Upper lobe of left lung (tissue), 6 donors: Measurements from ENCODE around the gene ZNF423. TPM values are rescaled to one million over a fixed set of nuclear protein-coding genes. Genes with fewer than 3 reads are reported as not detected.

Experiments used
- ATAC-seq, 2 donors: fragments of 200-7000 bp; cut with Tn5 transposase; one replicate each; pipeline ENCODE4 v1.9.1; 2022; ENCODE audit warnings: mild to moderate bottlenecking in 2 of 2, moderate library complexity in 2 of 2; ENCODE audit not compliant: low FRiP score in 2 of 2
- DNase-seq, 2 donors: peaks; one replicate each; pipeline ENCODE4 v3.0.0-alpha.2; 2019 to 2020
- H3K27ac ChIP-seq, 4 donors: fragments of 200-600 bp; sonication (generic); one replicate each; pipeline ENCODE4 v1.5.1; 2016 to 2019
- H3K27me3 ChIP-seq, 4 donors: fragments of 200-600 bp; sonication (generic); one replicate each; pipeline ENCODE4 v1.5.1; 2017 to 2019
- H3K36me3 ChIP-seq, 4 donors: fragments of 200-600 bp; sonication (generic); one replicate each; pipeline ENCODE4 v1.5.1; 2016 to 2019
- H3K4me1 ChIP-seq, 4 donors: fragments of 200-600 bp; sonication (generic); one replicate each; pipeline ENCODE4 v1.5.1; 2018 to 2019
- H3K4me3 ChIP-seq, 4 donors: fragments of 200-600 bp; sonication (generic); one replicate each; pipeline ENCODE4 v1.5.1; 2017 to 2019; ENCODE audit warnings: mild to moderate bottlenecking in 2 of 4, moderate library complexity in 1 of 4
- H3K9me3 ChIP-seq, 4 donors: fragments of 200-600 bp; sonication (generic); one replicate each; pipeline ENCODE4 v1.5.1; 2018 to 2019
- EP300 ChIP-seq, 4 donors: sonication (generic); formaldehyde crosslinking; IDR thresholded peaks; one replicate each; pipeline ENCODE4 v1.5.1; 2017; ENCODE audit warnings: antibody characterized with exemption in 4 of 4, control low read depth in 2 of 4
- POLR2A ChIP-seq, 4 donors: fragments of 450-650 bp; IDR thresholded peaks; one replicate each; pipeline ENCODE4 v1.5.1; 2016 to 2017; ENCODE audit warnings: antibody characterized with exemption in 4 of 4, mild to moderate bottlenecking in 2 of 4
- POLR2AphosphoS5 ChIP-seq, 2 donors: sonication (generic); formaldehyde crosslinking; IDR thresholded peaks; one replicate each; pipeline ENCODE4 v1.5.1; 2017; ENCODE audit warnings: antibody characterized with exemption in 2 of 2
- WGBS, 2 donors: methylation state at CpG; one replicate each; pipeline ENCODE4 v1.1.5; 2017 to 2018; 5-methylcytosine and 5-hydroxymethylcytosine counted together
- total RNA-seq, 6 donors: library from RNA; depleted of rRNA in 4 of 6; stranded (reverse); fragments of >200 nt in 4 of 6; gene quantifications; one replicate each; pipeline versions ENCODE4 v1.1.0 to v1.2.1, GENCODE V29; 2016 to 2021
- TF ChIP-seq, protein P1 (sequence below), 6 experiments: fragments of 450-650 bp in 4 of 6; fragments of 200-600 bp in 2 of 6; sonication (generic) in 2 of 6; IDR thresholded peaks; one replicate each; pipeline ENCODE4 v1.5.1; 2016 to 2019; ENCODE audit warnings: antibody characterized with exemption in 6 of 6
- donor health status: DM: no; HTN: no; CAD: no; lungs with moderate emphysema.
- donor health status: DM: no; HTN: yes; CAD: no; lungs with severe emphysema.

Gene ZNF423
- total RNA-seq, 6 donors from 2014 or later: 4.1 to 11.4 (median 6.7) TPM

DNA sequence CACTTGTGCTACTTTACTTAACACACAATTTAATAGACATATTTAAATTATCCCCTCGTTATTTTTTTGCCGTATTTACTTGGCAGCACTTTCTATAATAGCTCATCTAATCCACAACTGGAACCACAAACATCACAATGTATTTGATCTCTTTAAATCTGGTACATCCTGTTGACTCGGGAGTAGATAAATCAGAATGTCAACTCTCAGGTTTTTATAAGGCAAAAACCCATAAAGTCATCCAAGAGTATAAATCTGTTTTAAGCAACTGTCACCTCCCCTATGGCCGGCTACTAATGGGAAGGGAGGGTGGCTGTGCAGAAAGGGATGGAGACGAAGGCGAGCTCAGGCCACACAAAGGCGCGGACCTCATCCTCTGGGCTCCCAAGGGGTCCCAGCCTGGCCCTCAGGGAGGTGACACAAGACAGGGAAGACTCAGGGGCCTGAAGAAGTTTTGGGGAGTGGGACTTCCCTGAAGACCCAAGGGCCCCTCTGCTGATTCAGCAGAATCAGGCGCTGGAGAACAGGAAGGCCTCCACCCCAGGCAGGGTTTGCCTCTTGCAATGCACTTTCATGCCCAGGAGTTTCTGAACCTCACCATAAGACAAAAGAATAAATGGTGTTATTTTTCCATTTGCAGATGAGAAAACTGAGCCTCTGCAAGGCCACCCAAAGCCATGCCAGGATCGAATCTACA, 122.5 kb downstream of the ZNF423 start:
- no peak overlapping the region for H3K4me3 ChIP-seq
- no peak for DNase-seq
- no peaks in the 10 kb centered on the region for H3K27me3 ChIP-seq
- H3K4me1 ChIP-seq: peaks cover 0 to 4% (median 0%) of the 10 kb centered on the region in 4 donors
- TF ChIP-seq EP300 (IDR thresholded peaks at IDR 0.05) (no peak), POLR2AphosphoS5 (IDR thresholded peaks at IDR 0.05) (no peak), POLR2A (IDR thresholded peaks at IDR 0.05) (no peak)
- TF ChIP-seq, protein P1, sequence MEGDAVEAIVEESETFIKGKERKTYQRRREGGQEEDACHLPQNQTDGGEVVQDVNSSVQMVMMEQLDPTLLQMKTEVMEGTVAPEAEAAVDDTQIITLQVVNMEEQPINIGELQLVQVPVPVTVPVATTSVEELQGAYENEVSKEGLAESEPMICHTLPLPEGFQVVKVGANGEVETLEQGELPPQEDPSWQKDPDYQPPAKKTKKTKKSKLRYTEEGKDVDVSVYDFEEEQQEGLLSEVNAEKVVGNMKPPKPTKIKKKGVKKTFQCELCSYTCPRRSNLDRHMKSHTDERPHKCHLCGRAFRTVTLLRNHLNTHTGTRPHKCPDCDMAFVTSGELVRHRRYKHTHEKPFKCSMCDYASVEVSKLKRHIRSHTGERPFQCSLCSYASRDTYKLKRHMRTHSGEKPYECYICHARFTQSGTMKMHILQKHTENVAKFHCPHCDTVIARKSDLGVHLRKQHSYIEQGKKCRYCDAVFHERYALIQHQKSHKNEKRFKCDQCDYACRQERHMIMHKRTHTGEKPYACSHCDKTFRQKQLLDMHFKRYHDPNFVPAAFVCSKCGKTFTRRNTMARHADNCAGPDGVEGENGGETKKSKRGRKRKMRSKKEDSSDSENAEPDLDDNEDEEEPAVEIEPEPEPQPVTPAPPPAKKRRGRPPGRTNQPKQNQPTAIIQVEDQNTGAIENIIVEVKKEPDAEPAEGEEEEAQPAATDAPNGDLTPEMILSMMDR (IDR thresholded peaks at IDR 0.05): no peak
- 74 to 76% methylated on average over 9 to 10 of the region's 10 CpGs for WGBS, 2 donors
- H3K9me3 ChIP-seq: peaks cover 0 to 17% (median 10%) of the 10 kb centered on the region in 4 donors
- peaks cover 0 to 4% (median 0%) of the 10 kb centered on the region in 4 donors for H3K36me3 ChIP-seq
- ATAC-seq: no peak
- H3K27ac ChIP-seq: no peak overlapping the region

- Histone ChIP-seq H3K27me3 (no peaks in the 10 kb centered on the region), H3K36me3 (peaks cover 0 to 4% (median 0%) of the 10 kb centered on the region in 4 donors), H3K27ac (no peak overlapping the region), H3K4me1 (peaks cover 0 to 4% (median 0%) of the 10 kb centered on the region in 4 donors), H3K4me3 (no peak overlapping the region), H3K9me3 (peaks cover 0 to 17% (median 10%) of the 10 kb centered on the region in 4 donors)
- TF ChIP-seq, protein P1 (IDR thresholded peaks at IDR 0.05): no peak
- TF ChIP-seq POLR2AphosphoS5 (IDR thresholded peaks at IDR 0.05) (no peak), EP300 (IDR thresholded peaks at IDR 0.05) (no peak), POLR2A (IDR thresholded peaks at IDR 0.05) (no peak)
- no peak for ATAC-seq
- DNase-seq: no peak
- WGBS, 2 donors: 90 to 93% methylated on average over 3 of the region's 3 CpGs
These were observed 124.0 kb downstream of the ZNF423 start for GRCh38 chr16:49731911-49732310.

DNA sequence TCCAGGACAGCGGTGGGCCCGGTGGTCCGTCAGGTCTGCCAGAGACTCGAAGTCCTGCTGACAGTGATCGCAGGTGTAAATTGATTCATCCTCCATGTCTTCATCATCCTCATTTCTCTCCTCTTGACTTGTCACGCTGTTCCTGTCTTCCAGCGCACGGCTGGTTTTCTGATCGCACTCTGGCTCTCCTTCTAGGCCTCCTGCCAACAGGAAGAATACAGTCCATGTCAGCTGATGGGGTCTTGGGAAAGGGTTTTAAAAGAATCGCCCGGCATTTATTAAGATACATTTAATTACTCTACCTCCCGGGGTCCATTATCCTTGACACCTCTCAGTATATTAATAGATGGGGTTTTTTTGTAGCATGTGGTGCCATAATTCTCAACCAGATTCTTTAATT, 125.1 kb downstream of the ZNF423 start:
- DNase-seq (no peak), ATAC-seq (no peak)
- no peak overlapping the region for H3K4me3 ChIP-seq
- H3K4me1 ChIP-seq: no peaks in the 10 kb centered on the region
- whole genome bisulfite sequencing, 2 donors: 88 to 93% methylated on average over 12 of the region's 12 CpGs
- no peak for TF ChIP-seq POLR2AphosphoS5 (IDR thresholded peaks at IDR 0.05)
- TF ChIP-seq, protein P1 (IDR thresholded peaks at IDR 0.05): no peak
- no peak for TF ChIP-seq EP300 (IDR thresholded peaks at IDR 0.05)
- no peak for TF ChIP-seq POLR2A (IDR thresholded peaks at IDR 0.05)
- peaks cover 0 to 17% (median 10%) of the 10 kb centered on the region in 4 donors for H3K9me3 ChIP-seq
- no peak overlapping the region for H3K27ac ChIP-seq
- H3K36me3 ChIP-seq: peaks cover 0 to 4% (median 0%) of the 10 kb centered on the region in 4 donors
- no peaks in the 10 kb centered on the region for H3K27me3 ChIP-seq

DNA sequence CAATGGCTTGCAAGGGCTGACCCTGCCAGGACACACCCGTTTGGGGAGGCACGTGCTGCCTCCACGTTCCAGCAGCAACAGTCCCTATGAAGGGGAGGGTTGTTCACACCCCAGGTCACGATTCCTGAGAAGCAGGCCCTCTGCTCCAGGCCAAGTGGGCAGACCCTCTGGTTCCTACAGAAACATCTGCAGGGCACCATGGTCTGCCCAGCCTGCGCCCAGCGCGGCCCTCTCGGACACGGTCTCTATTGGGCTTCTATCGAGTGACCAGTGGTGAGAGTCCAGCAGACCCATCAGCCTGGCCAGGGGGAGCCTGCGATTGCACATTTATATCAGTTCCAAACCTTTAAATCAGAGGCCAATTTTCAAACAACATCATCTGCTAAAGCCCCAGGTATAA, 128.3 kb downstream of the ZNF423 start:
- TF ChIP-seq EP300 (IDR thresholded peaks at IDR 0.05) (no peak), POLR2A (IDR thresholded peaks at IDR 0.05) (no peak), POLR2AphosphoS5 (IDR thresholded peaks at IDR 0.05) (no peak)
- TF ChIP-seq, protein P1 (IDR thresholded peaks at IDR 0.05): no peak
- ATAC-seq (peak in 1 of 2 donors; percentile 14), DNase-seq (peak in 1 of 2 donors; percentile 56)
- Histone ChIP-seq H3K36me3 (peaks cover 0 to 4% (median 0%) of the 10 kb centered on the region in 4 donors), H3K27me3 (no peaks in the 10 kb centered on the region), H3K27ac (no peak overlapping the region), H3K4me3 (no peak overlapping the region), H3K4me1 (no peaks in the 10 kb centered on the region), H3K9me3 (peaks cover 0 to 17% (median 10%) of the 10 kb centered on the region in 4 donors)
- WGBS, 2 donors: 94 to 98% methylated on average over 9 to 11 of the region's 11 CpGs
